HG02840 (cell line): ENCODE data around the gene PRDX2.

ENCODE experiments used
- ATAC-seq: cut with Tn5 transposase; IDR thresholded peaks from one replicate; pipeline ENCODE4 v1.9.1; 2021; ENCODE audit warnings: mild to moderate bottlenecking, moderate library complexity, moderate number of reproducible peaks; ENCODE audit not compliant: unreplicated experiment, low FRiP score

Gene PRDX2

GRCh38 chr19:12783291-12783848 lies 18.2 kb downstream of the PRDX2 start:
- no peak for ATAC-seq

- ATAC-seq, result peak; percentile 30
Observed at GRCh38 chr19:12782424-12783290, 18.9 kb downstream of the PRDX2 start.

DNA sequence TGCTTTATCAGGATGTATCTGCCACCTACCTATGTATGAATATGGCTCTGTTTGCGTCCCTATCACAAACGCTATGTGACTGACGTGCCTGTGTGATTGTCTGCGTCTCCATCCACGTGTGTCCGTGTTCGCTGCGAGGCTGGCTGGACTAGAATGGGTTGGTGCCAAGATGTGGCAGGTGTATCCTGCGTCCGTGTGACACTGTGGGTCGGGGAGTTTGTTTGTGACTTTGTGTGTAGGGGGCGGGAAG lies 19.5 kb downstream of the PRDX2 start:
- ATAC-seq, result no peak

GRCh38 chr19:12779162-12779993 lies 22.2 kb downstream of the PRDX2 start:
- ATAC-seq, result no peak

- no peak for ATAC-seq
Observed at GRCh38 chr19:12778905-12779161, 22.8 kb downstream of the PRDX2 start.

- ATAC-seq, result no peak
Observed at GRCh38 chr19:12778017-12778904, 23.3 kb downstream of the PRDX2 start.

GRCh38 chr19:12777217-12778016 lies 24.2 kb downstream of the PRDX2 start:
- ATAC-seq, result no peak

DNA sequence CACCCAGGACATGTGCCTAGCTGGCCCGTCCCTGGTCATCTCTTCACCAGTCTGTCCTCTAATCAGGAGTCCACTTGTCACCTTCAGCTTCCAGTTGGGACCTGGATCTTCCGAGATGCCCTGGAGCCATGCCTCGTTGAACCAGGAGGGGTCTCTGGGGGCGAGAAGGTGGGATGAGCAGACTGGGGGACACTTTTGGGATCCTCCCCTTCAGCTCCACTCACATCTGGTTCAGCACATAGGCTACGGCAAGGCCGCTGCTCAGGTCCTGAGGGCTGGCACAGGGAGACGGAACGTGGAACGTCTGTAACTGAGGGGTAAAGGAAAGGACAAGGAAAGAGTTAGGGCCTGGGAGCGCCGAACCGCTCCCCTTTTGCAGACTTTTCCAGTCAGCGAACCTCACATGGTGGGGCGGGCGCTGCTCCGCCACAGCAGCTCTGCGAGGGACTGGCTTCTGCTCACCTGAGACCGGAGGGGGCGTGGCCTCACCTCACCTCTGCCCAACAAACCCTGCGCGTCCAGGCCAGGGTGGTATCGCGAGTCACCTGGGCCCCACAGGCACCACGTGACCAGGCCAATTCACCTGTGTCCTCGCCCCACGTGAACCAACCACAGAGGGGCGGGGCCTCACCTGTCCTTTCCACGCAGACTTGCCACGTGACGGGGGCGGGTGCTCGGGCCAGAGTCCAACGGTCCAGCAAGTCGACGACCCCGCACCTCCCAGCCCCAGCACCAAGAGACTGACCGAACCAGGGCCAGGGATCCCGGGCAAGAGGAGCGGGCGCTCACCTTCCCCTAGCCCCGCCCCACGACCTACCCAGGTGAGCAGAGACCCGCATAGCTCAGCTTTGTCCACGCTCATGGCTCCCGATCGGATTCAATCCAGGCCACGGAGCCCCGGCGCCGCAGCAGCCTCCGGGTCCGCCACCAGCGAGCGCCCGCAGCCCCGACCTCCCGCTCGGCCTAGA lies 26.7 kb downstream of the PRDX2 start, which contains the start of gene HOOK2:
TSS of gene HOOK2 (minus strand) at position 965 of the 968 bp plus-strand sequence. CDS start at position 862, 103 bp downstream.
- ATAC-seq, result peak; percentile 1

DNA sequence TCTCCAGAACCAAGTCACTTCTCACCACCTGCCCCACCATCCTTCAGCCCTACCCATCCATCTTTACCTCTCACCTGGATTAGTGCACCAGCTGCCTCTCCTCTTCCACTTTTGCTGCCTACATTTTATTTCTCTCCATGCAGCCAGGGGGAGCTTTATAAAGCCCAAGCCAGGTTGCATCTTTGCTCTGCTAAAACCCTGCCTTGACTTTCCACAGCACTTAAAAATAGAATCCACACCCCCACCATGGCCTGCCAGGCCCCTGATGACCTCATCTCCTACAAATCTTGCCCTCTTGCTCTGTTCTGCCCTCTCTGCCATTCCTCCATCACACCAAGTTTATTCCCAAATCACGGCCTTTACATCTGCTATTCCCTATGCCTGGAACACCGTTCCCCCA lies 28.0 kb downstream of the PRDX2 start:
- ATAC-seq, result no peak

GRCh38 chr19:12772323-12772722 lies 29.3 kb downstream of the PRDX2 start:
- ATAC-seq, result no peak

GRCh38 chr19:12770922-12771321 lies 30.7 kb downstream of the PRDX2 start:
- ATAC-seq, result no peak

DNA sequence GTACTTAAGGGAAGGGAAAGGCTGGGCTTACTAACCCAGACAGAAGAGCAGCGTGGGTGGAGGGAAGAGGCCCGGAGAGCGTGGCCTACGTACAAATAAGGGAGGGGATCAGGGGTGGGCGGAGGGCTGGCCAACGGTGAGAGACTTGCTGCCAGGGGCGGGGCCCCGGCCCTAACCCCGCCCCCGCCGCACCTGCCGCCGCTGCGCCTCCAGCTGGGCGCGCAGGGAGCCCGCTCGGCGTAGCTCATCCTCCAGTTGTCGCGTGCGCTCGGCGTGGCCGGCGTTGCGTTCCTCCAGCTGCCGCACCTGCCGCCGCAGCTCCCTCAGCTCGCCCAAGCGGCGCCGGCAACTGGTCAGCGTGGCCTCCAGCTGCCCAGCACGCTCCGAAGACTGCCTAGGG lies 31.9 kb downstream of the PRDX2 start:
- no peak for ATAC-seq

- ATAC-seq, result no peak
Observed at GRCh38 chr19:12767666-12768065, 33.9 kb downstream of the PRDX2 start.

DNA sequence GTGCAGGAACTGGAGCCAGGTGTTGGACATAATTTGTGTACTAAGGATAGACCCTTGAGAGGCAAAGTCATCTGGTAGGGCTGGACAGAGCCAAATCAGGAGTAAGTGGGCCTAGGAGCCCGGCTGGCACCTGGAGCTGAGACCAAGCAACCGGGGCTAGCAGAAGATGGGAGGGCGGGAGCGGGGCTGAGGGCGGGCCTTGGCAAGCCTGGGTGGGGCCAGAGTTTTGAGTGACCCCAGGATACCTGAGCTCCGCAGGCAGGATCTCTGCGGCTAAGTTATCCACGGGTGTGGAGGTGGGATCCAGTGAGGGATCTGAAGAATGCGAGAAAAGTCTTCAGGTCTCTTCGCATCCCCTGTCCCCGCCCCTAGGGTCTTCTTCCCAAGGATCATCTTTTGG lies 34.5 kb downstream of the PRDX2 start:
- no peak for ATAC-seq

GRCh38 chr19:12766051-12766521 lies 35.5 kb downstream of the PRDX2 start:
- no peak for ATAC-seq

- no peak for ATAC-seq
Observed at GRCh38 chr19:12764698-12765097, 36.9 kb downstream of the PRDX2 start.

DNA sequence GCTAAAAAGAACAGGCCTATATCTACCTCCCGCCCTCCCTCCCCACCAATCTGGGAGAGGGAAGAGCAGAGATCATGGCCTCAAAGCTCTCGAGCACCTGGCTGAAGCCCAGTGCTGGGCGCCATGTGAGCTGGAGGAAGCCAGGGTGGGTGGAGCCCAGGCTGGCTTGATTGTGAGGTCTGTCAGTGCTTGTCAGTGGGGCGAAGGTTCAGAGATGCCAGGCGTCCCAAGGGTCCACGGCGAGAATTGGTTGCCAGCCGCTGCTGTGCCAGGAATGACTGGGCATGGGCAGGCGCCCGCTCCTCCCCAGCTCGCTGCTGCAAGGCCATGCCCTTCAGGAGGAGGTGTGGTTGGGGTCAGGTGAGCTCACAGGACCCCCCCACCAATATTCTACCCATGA lies 38.5 kb downstream of the PRDX2 start:
- no peak for ATAC-seq

DNA sequence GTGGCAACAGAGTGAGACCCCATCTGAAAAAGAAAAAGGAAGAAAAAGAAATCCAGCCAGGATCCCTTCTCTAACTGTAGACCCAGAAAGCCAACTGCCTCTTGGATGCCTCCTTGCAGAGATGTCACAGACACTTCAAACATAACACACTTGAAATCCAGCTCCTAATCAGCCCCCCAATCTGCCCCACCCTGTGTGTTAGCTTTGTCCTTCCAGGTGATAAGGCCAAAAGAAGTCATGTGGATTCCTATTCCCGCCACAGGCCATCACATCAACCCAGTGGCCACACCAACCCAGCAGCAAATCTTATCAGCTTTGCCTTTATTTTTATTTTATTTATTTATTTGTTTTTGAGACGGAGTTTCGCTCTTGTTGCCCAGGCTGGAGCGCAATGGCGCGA lies 41.9 kb downstream of the PRDX2 start:
- ATAC-seq, result no peak
